Stimulated activated CD4-positive, alpha-beta T cell treated with anti-CD3 and anti-CD28 coated beads, Interleukin-4, amount 100 ng/mL, for 48 hours (primary cell): ENCODE data around the gene RPA4.
"Not testable (repeated sequence)": the region's sequence is repeated elsewhere in the genome, so short reads cannot be mapped to it uniquely, and the experiment has no call there.

Experiments used
- DNase-seq, 2 donors: peaks; one replicate each; pipeline ENCODE4 v3.0.0-alpha.2; 2020; ENCODE audit warnings: low read depth in 2 of 2

RPA4 gene, protein sequence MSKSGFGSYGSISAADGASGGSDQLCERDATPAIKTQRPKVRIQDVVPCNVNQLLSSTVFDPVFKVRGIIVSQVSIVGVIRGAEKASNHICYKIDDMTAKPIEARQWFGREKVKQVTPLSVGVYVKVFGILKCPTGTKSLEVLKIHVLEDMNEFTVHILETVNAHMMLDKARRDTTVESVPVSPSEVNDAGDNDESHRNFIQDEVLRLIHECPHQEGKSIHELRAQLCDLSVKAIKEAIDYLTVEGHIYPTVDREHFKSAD

DNA sequence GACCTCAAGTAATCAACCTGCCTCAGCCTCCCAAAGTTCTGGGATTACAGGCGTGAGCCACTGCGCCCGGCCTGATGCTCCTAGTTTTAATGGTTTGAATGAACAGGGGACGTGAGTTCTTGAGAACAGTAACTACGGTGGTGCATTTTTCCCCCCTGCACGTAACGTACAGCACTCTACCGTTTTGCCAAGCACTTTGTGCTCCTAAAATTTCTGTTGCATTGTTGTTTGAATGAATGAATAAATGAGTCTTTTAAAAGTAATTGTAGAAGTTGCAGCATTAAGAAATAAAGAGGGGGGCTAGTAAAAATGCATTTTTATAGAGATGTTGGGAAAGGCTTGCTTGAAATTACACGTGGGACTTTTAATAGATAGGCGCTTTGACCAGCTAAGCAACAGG lies at the start of gene RPA4:
RPA4 (plus strand) TSS at position 301 of the 400 bp plus-strand sequence. CDS start 403 bp downstream, outside the sequence.
- DNase-seq = no peak

DNA sequence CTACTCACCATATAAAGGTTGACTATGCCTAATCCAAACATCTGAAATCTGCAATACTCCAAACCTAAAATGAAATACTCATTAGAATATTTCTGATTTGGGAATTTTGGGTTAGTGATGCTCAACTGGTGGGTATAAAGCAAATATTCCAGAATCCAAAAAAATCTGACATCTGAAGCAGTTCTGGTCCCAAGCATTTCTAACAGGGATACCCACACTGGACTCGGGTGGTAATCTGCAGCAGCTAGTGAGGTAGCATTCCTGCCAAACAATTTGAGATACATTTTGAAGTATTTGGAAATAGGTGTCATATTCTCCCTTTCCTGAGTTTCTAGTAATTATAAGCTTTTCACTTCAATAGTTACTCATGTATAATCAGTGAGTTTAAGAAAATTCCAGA lies 49.6 kb upstream of the RPA4 start:
- no peak for DNase-seq

DNA sequence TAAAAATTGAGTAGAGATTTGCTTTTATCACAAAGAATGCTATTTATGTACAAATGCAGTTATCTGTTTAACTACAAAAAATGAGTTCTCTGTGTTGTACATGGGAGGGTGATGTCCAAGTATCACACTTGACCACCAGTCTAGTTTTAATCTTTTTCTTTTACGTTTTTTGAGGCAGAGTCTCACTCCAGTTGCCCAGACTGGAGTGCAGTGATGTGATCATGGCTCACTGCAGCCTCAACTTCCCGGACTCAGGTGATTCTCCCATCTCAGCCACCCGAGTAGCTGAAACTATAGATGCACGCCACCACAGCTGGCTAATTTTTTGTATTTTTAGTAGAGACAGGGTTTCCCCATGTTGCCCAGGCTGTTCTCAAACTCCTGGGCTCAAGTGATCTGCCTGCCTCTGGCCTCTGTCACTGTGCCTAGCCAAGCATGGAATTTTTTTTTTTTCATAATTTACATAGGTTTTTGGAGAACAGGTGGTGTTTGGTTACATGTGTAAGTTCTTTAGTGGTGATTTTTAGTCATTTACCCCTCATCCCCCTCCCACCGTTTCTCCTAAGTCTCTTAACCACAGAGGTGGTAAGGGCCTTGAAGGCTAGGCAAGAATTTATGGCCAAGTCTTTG lies 47.9 kb upstream of the RPA4 start:
- DNase-seq = no peak

DNA sequence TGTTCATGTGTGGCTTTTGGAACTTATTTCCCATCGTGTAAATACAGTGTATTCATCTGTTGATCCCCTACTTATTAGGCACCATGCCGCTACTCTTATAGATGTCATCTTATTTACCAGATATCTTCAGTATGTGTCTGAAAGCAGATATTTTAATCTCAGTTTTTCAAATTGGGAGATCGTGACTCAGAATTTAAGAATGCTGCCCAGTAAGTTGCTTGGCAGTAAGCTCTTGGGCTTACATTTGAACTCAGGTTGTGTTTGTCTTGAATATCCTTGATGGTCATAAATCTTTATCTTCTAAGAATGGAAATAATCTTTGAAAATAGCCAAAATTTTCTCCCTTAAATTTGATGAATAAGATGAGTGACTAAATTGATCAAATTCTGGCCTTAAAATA lies 45.9 kb upstream of the RPA4 start:
- no peak for DNase-seq

DNA sequence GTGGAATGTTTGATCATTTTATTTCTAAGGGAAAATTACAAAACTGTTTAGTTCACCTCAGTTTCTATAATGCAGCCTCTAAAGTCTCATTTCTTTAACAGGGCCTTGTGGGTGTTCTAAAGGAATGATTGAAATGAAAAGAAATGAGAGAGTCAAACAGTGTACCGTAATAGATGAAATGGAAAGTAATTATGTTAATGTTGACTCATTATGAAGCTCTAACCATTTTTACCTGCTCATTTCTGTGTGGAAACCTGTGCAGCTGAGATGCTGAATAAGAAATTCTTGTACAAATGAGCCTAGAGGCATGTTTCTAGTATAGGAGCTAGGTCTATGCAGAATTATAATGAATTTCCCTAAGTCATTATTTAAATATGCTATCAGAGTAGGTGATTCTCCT lies 45.2 kb upstream of the RPA4 start:
- no peak for DNase-seq

DNA sequence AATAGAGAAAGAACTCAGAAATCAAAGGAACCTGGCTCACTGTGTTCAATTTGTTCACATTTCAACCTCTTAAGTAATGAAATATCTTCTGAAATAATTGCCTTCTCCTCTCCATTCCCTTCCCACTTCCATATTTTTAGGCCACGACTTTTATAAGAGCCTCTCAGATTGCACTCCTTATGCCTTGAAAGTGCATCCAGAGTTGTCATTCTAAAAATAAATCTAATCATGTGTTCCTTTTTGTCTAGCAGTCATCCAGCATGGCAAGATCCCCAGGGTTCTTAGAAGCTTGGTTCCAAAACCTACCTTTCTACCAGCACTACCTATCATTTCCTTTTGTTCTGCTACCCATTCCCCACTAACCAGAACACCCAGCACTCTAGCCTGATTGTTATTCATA lies 42.4 kb upstream of the RPA4 start:
- no peak for DNase-seq

DNA sequence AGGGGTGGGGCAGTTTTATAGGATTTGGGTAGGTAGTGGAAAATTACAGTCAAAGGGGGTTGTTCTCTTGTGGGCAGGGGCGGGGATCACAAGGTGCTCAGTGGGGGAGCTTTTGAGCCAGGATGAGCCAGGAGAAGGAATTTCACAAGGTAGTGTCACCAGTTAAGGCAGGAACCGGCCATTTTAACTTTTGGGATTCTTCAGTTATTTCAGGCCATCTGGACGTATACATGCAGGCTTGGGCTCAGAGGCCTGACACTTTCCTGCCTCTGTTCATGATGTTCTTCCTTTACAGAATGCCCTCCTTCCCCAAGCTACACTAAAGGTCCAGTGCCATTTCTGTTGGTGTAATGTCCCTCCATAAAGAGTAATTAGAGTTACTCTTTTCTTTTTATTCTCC lies 41.8 kb upstream of the RPA4 start:
- not testable (repeated sequence) for DNase-seq

DNA sequence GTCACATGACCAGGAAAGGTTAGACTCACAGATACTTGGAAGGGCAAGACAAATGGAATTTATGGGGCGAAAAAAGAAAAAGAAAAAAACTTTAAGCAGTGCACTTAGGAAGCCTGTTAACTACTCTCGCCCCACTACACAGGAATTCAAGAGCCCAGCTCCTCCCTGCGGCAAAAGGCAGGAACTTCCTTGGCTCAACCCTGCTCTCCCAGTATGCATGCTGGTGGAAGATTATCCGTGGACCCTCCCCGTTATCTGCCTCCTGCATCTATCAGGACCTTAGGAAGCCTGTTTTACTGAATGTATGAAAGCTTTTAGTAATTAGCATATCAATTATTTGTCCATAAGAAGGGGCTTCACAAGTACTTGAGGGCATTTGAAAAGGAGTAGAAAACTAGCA lies 40.1 kb upstream of the RPA4 start:
- no peak for DNase-seq

DNA sequence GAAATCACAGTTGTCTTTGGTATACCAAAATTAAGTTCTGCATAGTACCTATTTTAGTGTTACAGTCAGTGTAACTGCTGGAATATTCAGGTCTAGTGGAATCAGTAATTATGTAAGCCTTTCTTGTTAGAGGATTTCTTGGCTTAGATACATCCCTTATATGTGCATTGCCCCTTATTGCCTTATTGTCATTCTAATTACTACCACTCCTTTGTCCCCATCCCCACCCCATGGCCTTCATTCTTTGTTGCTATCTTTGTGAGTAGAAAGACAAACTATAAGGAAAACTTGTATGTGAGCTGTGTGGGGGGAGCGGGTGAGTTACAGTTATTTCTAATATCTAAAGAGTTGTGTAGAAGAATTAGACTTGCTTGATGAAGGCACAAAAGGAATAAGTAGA lies 36.9 kb upstream of the RPA4 start:
- DNase-seq = no peak

DNA sequence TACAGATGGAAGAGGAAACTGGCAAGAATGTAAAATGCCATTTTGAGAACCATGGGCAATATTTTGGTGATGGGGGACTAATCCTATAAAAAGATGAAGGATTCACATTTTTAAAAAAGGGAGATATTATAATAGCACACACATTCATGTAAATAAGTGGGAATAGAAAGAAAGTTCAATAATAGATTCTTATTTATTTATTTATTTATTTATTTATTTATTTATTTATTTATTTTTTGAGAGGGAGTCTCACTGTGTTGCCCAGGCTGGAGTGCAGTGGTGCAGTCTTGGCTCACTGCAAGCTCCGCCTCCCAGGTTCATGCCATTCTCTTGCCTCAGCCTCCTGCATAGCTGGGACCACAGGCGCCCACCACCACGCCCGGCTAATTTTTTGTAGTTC lies 24.3 kb upstream of the RPA4 start:
- not testable (repeated sequence) for DNase-seq

DNA sequence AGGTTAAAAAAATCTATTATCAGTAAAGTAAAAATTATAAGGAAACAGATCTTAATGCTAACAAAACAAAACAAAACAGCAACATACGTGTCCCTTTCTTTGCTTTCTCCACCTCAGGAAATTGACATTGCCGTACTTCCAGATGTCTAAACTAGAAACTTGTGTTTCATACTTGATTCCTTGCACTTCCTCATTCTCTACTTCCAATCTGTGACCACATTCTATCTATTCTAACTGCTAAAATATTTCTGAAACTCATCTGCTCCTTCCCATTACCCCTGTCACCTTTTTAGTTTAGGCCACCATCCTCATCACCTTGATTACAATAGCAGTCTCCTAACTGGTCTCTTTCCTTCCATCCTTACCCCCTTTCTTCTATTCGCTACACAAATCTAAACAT lies 22.5 kb upstream of the RPA4 start:
- DNase-seq = no peak

DNA sequence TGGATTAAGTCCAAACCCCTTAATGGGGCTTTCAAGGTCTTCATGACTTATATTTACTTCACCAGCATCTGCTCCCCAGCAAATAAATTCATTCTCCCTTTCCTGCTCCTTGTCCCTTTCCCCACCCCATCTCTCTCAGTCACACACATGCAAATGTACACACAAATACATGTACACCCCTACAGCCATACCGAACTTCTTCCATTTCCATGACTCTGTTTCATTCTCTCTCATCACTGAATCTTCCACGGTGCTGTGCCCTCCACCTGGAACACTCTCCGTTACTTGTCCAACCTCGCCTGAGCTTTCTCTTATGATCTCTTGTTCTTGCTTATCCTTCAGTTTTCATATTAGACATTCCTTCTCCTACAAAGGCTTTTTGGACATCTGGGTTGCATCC lies 22.0 kb upstream of the RPA4 start:
- DNase-seq = no peak

DNA sequence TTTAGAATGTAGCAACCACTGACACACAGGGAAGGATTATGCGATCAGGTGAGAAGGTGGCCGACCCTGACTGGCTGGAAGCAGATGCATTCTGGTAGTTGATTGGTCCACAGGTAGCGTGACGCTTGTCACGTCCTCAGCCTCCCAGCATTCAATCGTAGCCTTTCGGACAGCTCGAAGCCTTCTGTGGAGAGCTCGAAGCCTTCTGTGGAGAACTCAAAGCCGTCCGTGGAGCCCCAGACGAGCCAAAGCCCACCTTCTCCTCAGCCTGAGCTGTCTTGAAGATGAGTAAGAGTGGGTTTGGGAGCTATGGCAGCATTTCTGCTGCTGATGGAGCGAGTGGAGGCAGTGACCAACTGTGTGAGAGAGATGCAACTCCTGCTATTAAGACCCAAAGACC lies 319 bp downstream of the RPA4 start:
- no peak for DNase-seq

DNA sequence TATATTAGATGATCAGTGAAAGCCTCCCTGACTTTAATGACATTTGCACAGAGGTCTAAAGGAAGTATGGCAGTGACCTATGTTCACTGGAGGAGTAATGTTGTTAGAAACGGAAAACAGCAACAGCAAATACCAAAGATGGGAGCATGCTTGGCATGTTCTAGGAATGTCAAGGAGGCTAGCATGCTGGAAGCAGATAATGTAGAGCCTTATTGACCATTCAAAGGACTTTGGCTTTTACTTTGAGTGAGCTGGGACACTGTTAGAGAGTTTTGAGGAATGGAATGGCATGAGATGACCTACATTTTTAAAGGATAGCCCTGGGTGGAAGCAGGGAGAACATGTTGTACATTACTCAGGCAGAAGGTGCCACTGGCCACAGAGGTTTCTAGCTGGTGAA lies 6.0 kb downstream of the RPA4 start:
- DNase-seq = no peak

DNA sequence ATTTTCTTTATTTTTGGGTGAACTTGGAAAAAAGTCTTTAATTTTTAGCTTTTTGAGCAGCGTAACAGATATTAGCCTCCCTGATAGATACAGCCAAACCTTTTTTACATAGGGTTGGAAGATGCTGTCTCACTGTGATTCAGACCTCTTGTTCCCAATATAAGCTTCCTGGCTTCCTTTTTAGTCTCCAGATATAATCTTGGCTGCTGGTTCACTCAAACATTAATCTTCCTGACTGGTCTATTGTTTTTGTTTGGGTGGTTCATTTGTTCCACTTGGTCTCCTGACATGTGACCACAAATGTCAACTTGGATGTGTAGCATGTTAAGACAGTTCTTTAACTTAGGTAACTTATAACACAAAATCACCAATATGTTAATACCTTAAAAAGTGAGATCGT lies 23.0 kb downstream of the RPA4 start:
- DNase-seq = no peak

DNA sequence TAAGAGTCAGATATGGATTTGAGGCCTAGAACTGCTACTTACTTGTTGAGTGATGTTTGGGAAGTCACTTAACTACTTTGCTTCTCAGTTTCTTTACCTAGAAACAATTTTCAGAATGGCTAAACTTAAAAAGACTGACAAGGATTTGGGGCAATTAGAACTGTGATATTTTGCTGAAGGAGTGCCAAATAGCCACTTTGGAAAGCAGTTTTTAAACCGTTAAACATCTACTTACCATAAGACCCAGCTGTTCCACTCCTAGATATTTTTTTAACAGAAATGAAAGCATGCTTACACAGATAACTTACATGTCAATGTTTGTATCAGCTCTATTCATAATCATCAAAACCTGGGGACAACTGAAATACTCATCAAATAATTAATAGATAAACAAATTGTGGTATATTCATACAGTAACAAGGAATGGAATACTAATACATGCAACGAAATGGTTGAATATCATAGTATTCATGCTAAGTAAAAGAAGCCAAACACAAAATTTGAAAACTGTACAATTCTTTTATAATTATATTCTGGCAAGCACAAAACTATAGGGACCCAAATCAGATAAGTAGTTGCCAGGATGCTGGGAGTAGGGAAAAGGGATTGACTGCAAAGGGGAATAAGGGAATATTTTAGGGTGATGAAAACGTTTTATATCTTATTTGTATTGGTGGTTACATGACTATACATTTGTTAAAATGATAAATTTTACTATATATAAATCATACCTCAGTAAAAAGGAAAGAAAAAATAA lies 24.0 kb downstream of the RPA4 start:
- DNase-seq = no peak

DNA sequence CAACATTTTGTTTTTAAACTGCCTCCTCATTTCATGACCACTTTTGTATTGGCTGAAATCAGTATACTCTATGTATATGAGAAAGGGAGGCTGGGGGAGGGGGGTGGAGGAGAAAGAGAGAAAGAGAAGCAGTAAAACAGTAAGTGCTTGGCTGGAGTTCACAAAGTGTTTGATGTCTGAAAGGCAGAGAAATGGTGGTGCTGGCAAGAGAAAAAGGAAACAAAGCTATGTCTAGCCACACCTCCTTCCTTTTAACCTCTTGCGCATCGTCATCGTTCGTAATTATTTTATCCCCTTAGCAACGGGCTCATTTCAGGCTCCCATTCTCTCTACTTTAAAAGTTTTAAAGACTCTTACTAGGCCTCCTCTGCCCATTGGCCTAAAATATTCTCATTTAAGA lies 25.6 kb downstream of the RPA4 start:
- DNase-seq = no peak

DNA sequence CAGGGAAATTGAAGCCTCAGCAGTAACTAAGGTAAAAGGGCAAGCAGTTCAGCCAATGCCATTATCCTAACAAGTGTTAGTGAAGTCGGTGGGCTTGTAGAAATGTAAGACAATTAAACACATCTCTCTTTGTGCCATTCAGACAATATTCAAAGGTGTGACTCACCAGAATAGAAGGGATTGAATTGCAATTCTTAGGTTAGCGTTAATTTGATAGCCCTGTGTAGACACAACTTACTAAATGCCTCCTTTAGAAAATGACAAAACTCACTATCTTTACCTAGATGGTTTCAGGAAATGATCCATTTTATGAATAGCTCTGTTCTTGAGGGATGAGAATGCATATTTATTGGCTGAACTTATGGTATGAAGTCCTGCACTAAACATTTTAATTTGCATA lies 35.2 kb downstream of the RPA4 start:
- no peak for DNase-seq

DNA sequence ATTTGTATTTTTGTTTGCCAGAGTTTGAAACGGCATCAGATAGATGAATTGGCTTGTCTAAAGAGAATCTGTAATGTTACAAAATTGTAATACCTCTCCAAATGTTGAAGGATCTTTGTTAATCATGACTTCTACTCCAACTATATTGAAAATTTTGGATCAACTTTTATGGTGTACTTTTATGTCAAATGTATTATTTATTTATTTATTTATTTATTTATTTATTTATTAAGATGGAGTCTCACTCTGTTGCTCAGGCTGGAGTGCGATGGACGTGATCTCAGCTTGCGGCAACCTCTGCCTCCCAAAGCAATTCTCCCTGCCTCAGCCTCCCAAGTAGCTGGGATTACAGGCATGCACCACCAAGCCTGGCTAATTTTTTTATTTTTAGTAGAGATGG lies 36.0 kb downstream of the RPA4 start:
- no peak for DNase-seq

DNA sequence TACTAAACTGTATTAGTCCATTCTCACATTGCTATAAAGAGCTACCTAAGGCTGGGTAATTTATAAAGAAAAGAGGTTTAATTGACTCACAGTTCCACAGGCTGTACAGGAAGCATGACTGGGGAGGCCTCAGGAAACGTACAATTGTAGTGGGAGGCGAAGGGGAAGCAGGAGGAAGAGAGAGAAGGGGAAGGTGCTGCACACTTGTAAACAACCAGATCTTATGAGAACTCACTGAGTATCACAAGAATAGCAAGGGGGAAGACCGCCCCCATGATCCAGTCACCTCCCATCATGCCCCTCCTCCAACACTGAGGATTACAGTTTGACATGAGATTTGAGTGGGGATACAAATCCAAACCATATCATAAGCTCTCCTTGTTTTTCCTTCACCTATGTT lies 40.9 kb downstream of the RPA4 start:
- DNase-seq = no peak

DNA sequence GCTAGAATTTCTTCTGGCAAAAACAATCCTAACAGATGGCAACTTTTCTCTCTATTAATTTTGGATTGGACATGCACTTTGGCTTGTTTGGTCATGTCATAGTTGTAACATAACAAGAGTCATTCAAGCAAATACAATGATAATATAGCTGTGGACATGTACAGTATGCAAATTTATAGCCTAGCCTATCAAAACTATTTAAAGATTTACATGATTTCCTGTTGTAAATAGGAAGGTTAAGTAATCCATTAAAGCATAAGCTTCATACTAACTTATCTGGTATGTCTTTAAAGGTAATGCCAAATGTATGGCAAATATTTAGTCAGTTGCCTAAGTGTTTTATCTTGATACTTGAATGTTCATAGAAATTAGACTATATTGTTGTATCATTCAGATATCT lies 45.3 kb downstream of the RPA4 start:
- DNase-seq = no peak
